Measurements from ENCODE around the gene ADNP. TPM values are rescaled to one million over a fixed set of nuclear protein-coding genes. Genes with fewer than 3 reads are reported as not detected.
A peak's percentile ranks its signal among the peaks of the same experiment; 100 is the strongest.

The ADNP gene
- total RNA-seq, 2 experiments from 2014 or later, result 66.1 to 81.2 TPM

GRCh38 chr20:50911716-50912115 lies 19.5 kb downstream of the ADNP start:
- no peak for DNase-seq
- Mint-ChIP-seq H3K36me3 (peaks cover 33% of the 10 kb centered on the region), H3K4me3 (no peak overlapping the region), H3K27ac (peak overlapping the region; percentile 29), H3K9me3 (ENCODE audit: low read depth) (no peaks in the 10 kb centered on the region), H3K27me3 (no peaks in the 10 kb centered on the region), H3K4me1 (peaks cover 60% of the 10 kb centered on the region)
- peak; percentile 41 for ATAC-seq
- CTCF ChIA-PET, result interaction anchor here (0.7 to 2.2 kb wide), 8 partner anchors 14 to 121 kb away, joined by 3 to 8 read pairs (median 4); partner anchors contain the start of genes ADNP and BCAS4

- no peak for DNase-seq
- no peak for ATAC-seq
- Mint-ChIP-seq H3K4me1 (peaks cover 58% of the 10 kb centered on the region), H3K36me3 (peaks cover 31% of the 10 kb centered on the region), H3K27me3 (no peaks in the 10 kb centered on the region), H3K9me3 (ENCODE audit: low read depth) (no peaks in the 10 kb centered on the region), H3K27ac (peak overlapping the region; percentile 29), H3K4me3 (no peak overlapping the region)
- CTCF ChIA-PET, result interaction anchor here (1.2 to 2.2 kb wide), 4 partner anchors 14 to 120 kb away, joined by 3 to 8 read pairs (median 5); no protein-coding TSS in a partner anchor
Measured at GRCh38 chr20:50911030-50911429, 20.2 kb downstream of the ADNP start.

- Mint-ChIP-seq H3K4me1 (peaks cover 46% of the 10 kb centered on the region), H3K9me3 (ENCODE audit: low read depth) (no peaks in the 10 kb centered on the region), H3K27me3 (no peaks in the 10 kb centered on the region), H3K27ac (peak overlapping the region; percentile 20), H3K4me3 (no peak overlapping the region), H3K36me3 (peaks cover 32% of the 10 kb centered on the region)
- DNase-seq (no peak), ATAC-seq (no peak)
- CTCF ChIA-PET, result interaction anchor here (0.7 to 1.6 kb wide), 7 partner anchors 8 to 160 kb away, joined by 3 to 7 read pairs (median 4); no protein-coding TSS in a partner anchor
Measured at GRCh38 chr20:50909413-50909812, 21.8 kb downstream of the ADNP start.

- Mint-ChIP-seq H3K9me3 (ENCODE audit: low read depth) (no peaks in the 10 kb centered on the region), H3K4me3 (no peak overlapping the region), H3K27me3 (no peaks in the 10 kb centered on the region), H3K27ac (no peak overlapping the region), H3K36me3 (peaks cover 47% of the 10 kb centered on the region), H3K4me1 (peaks cover 13% of the 10 kb centered on the region)
- no peak for ATAC-seq
- no peak for DNase-seq
- CTCF ChIA-PET, result interaction anchor here (1.1 kb wide), 1 partner anchor 26 kb away, joined by 3 read pairs; no protein-coding TSS in a partner anchor
Measured at GRCh38 chr20:50904067-50904570, 27.1 kb downstream of the ADNP start.

- Mint-ChIP-seq H3K4me3 (no peak overlapping the region), H3K36me3 (peaks cover 50% of the 10 kb centered on the region), H3K27ac (peak overlapping the region; percentile 17), H3K9me3 (ENCODE audit: low read depth) (no peaks in the 10 kb centered on the region), H3K27me3 (no peaks in the 10 kb centered on the region), H3K4me1 (peaks cover 13% of the 10 kb centered on the region)
- DNase-seq (no peak), ATAC-seq (no peak)
- CTCF ChIA-PET, result interaction anchor here (1.0 to 1.8 kb wide), 4 partner anchors 22 to 113 kb away, joined by 3 to 5 read pairs (median 4); partner anchors contain the start of gene BCAS4
Measured at GRCh38 chr20:50903353-50904051, 27.7 kb downstream of the ADNP start.

- H3K27ac Mint-ChIP-seq, result no peak overlapping the region
- peaks cover 20% of the 10 kb centered on the region for H3K4me1 Mint-ChIP-seq
Measured at GRCh38 chr20:50901301-50901700, 29.9 kb downstream of the ADNP start.

GRCh38 chr20:50900261-50900660 lies 31.0 kb downstream of the ADNP start:
- ATAC-seq, result no peak
- Mint-ChIP-seq H3K27ac (no peak overlapping the region), H3K9me3 (ENCODE audit: low read depth) (no peaks in the 10 kb centered on the region), H3K36me3 (peaks cover 52% of the 10 kb centered on the region), H3K27me3 (no peaks in the 10 kb centered on the region), H3K4me1 (peaks cover 20% of the 10 kb centered on the region), H3K4me3 (no peak overlapping the region)
- CTCF ChIA-PET, result interaction anchor here (0.9 to 2.8 kb wide), 3 partner anchors 29 to 106 kb away, joined by 3 to 15 read pairs (median 5); partner anchors contain the start of gene BCAS4
- DNase-seq, result no peak

More at GRCh38 chr20:50901301-50901700, 29.9 kb downstream of the ADNP start:
- Mint-ChIP-seq H3K27me3 (no peaks in the 10 kb centered on the region), H3K36me3 (peaks cover 54% of the 10 kb centered on the region), H3K4me3 (no peak overlapping the region), H3K9me3 (ENCODE audit: low read depth) (no peaks in the 10 kb centered on the region)
- DNase-seq (no peak), ATAC-seq (no peak)
- CTCF ChIA-PET, result interaction anchor here (0.7 to 1.2 kb wide), 3 partner anchors 24 to 108 kb away, joined by 3 to 5 read pairs (median 3); partner anchors contain the start of gene BCAS4

GRCh38 chr20:50898475-50898874 lies 32.8 kb downstream of the ADNP start:
- Mint-ChIP-seq H3K27me3 (no peaks in the 10 kb centered on the region), H3K9me3 (ENCODE audit: low read depth) (no peaks in the 10 kb centered on the region), H3K4me3 (no peak overlapping the region), H3K27ac (peak overlapping the region; percentile 44), H3K4me1 (peaks cover 28% of the 10 kb centered on the region), H3K36me3 (peaks cover 56% of the 10 kb centered on the region)
- no peak for ATAC-seq
- no peak for DNase-seq
- CTCF ChIA-PET, result interaction anchor here (0.9 to 2.8 kb wide), 3 partner anchors 27 to 34 kb away, joined by 3 to 15 read pairs (median 3); no protein-coding TSS in a partner anchor

- CTCF ChIA-PET, result interaction anchor here (0.9 to 3.6 kb wide), 7 partner anchors 14 to 105 kb away, joined by 3 to 20 read pairs (median 4); partner anchors contain the start of gene BCAS4
- DNase-seq, result no peak
- no peak overlapping the region for H3K4me3 Mint-ChIP-seq
- no peak for ATAC-seq
- peaks cover 63% of the 10 kb centered on the region for H3K36me3 Mint-ChIP-seq
- H3K27ac Mint-ChIP-seq, result no peak overlapping the region
- H3K4me1 Mint-ChIP-seq, result peaks cover 49% of the 10 kb centered on the region
- no peaks in the 10 kb centered on the region for H3K9me3 Mint-ChIP-seq (ENCODE audit: low read depth)
- H3K27me3 Mint-ChIP-seq, result no peaks in the 10 kb centered on the region
Measured at GRCh38 chr20:50895111-50895830, 36.0 kb downstream of the ADNP start.

- Mint-ChIP-seq H3K9me3 (ENCODE audit: low read depth) (no peaks in the 10 kb centered on the region), H3K4me3 (no peak overlapping the region), H3K4me1 (peaks cover 49% of the 10 kb centered on the region), H3K27ac (peak overlapping the region; percentile 70), H3K27me3 (no peaks in the 10 kb centered on the region), H3K36me3 (peaks cover 66% of the 10 kb centered on the region)
- CTCF ChIA-PET, result interaction anchor here (1.1 to 3.6 kb wide), 3 partner anchors 15 to 99 kb away, joined by 4 to 20 read pairs (median 5); partner anchors contain the start of gene BCAS4
- ATAC-seq (no peak), DNase-seq (no peak)
Measured at GRCh38 chr20:50893620-50894019, 37.6 kb downstream of the ADNP start.

- peaks cover 43% of the 10 kb centered on the region for H3K4me1 Mint-ChIP-seq
- H3K27me3 Mint-ChIP-seq, result no peaks in the 10 kb centered on the region
- CTCF ChIA-PET, result interaction anchor here (1.0 to 2.9 kb wide), 5 partner anchors 16 to 102 kb away, joined by 3 to 8 read pairs (median 5); partner anchors contain the start of gene BCAS4
- H3K4me3 Mint-ChIP-seq, result no peak overlapping the region
- peaks cover 65% of the 10 kb centered on the region for H3K36me3 Mint-ChIP-seq
- DNase-seq (no peak), ATAC-seq (no peak)
- peak overlapping the region; percentile 39 for H3K27ac Mint-ChIP-seq
- H3K9me3 Mint-ChIP-seq (ENCODE audit: low read depth), result no peaks in the 10 kb centered on the region
Measured at GRCh38 chr20:50892394-50892793, 38.8 kb downstream of the ADNP start.

GRCh38 chr20:50891138-50891537 lies 40.1 kb downstream of the ADNP start:
- DNase-seq (no peak), ATAC-seq (no peak)
- Mint-ChIP-seq H3K9me3 (ENCODE audit: low read depth) (no peaks in the 10 kb centered on the region), H3K27me3 (no peaks in the 10 kb centered on the region), H3K27ac (no peak overlapping the region), H3K4me3 (no peak overlapping the region), H3K36me3 (peaks cover 62% of the 10 kb centered on the region), H3K4me1 (peaks cover 38% of the 10 kb centered on the region)
- CTCF ChIA-PET, result interaction anchor here (2.5 to 2.9 kb wide), 2 partner anchors 38 to 96 kb away, joined by 8 read pairs; partner anchors contain the start of gene BCAS4

GRCh38 chr20:50887576-50887975 lies 43.7 kb downstream of the ADNP start:
- CTCF ChIA-PET, result interaction anchor here (0.6 kb wide), 1 partner anchor 93 kb away, joined by 3 read pairs; the partner anchor contains the start of gene BCAS4
- ATAC-seq (no peak), DNase-seq (no peak)
- H3K9me3 Mint-ChIP-seq (ENCODE audit: low read depth), result no peaks in the 10 kb centered on the region
- peaks cover 56% of the 10 kb centered on the region for H3K36me3 Mint-ChIP-seq
- no peak overlapping the region for H3K4me3 Mint-ChIP-seq
- peaks cover 22% of the 10 kb centered on the region for H3K4me1 Mint-ChIP-seq
- H3K27ac Mint-ChIP-seq, result no peak overlapping the region
- H3K27me3 Mint-ChIP-seq, result no peaks in the 10 kb centered on the region

Data from activated CD8-positive, alpha-beta memory T cell treated with anti-CD3 and anti-CD28 coated beads, Interleukin-2, amount 10 ng/mL, durations not matched to agents 7 days and 5 days (primary cell).